LHCN-M2 (cell line): ENCODE results near the gene MMP7. TPM values are rescaled to one million over a fixed set of nuclear protein-coding genes. Genes with fewer than 3 reads are reported as not detected.
"Not testable (repeated sequence)": the region's sequence is repeated elsewhere in the genome, so short reads cannot be mapped to it uniquely, and the experiment has no call there.

Experiments used
- DNase-seq: peaks from one replicate; pipeline ENCODE4 v3.0.0-alpha.2; 2012; ENCODE audit warnings: low read depth
- total RNA-seq: library from RNA; depleted of rRNA; stranded (reverse); fragments of >200 nt; gene quantifications from 2 replicates; pipeline ENCODE4 v1.2.3, GENCODE V29; 2014

Gene MMP7
- total RNA-seq, 1 experiment from 2014 or later: 1.3 TPM

- no peak for DNase-seq
These were observed 9.0 kb upstream of the MMP7 start for GRCh38 chr11:102539567-102539966.

- no peak for DNase-seq
These were observed 8.4 kb upstream of the MMP7 start for GRCh38 chr11:102538932-102539331.

GRCh38 chr11:102534261-102534872 lies 3.8 kb upstream of the MMP7 start:
- peak; percentile 63 for DNase-seq

GRCh38 chr11:102528618-102529017 lies 1.9 kb downstream of the MMP7 start:
- no peak for DNase-seq

- no peak for DNase-seq
These were observed 2.9 kb downstream of the MMP7 start for GRCh38 chr11:102527684-102528083.

GRCh38 chr11:102527041-102527440 lies 3.5 kb downstream of the MMP7 start:
- no peak for DNase-seq

- DNase-seq: no peak
These were observed 6.7 kb downstream of the MMP7 start for GRCh38 chr11:102523887-102524286.

- no peak for DNase-seq
These were observed 7.4 kb downstream of the MMP7 start for GRCh38 chr11:102523189-102523570.

- no peak for DNase-seq
These were observed 8.0 kb downstream of the MMP7 start for GRCh38 chr11:102522312-102523188.

GRCh38 chr11:102521121-102521520 lies 9.4 kb downstream of the MMP7 start:
- no peak for DNase-seq

- no peak for DNase-seq
These were observed 10.0 kb downstream of the MMP7 start for GRCh38 chr11:102520514-102520913.

GRCh38 chr11:102518296-102519094 lies 12.1 kb downstream of the MMP7 start:
- DNase-seq: no peak

- no peak for DNase-seq
These were observed 12.9 kb downstream of the MMP7 start for GRCh38 chr11:102517670-102518069.

GRCh38 chr11:102516179-102516578 lies 14.4 kb downstream of the MMP7 start:
- DNase-seq: no peak

- DNase-seq: peak; percentile 26
These were observed 16.7 kb downstream of the MMP7 start for GRCh38 chr11:102513869-102514268.

GRCh38 chr11:102510439-102511135 lies 20.0 kb downstream of the MMP7 start:
- no peak for DNase-seq

GRCh38 chr11:102502831-102503230 lies 27.7 kb downstream of the MMP7 start:
- DNase-seq: not testable (repeated sequence)

- no peak for DNase-seq
These were observed 29.7 kb downstream of the MMP7 start for GRCh38 chr11:102500829-102501228.

- no peak for DNase-seq
These were observed 30.6 kb downstream of the MMP7 start for GRCh38 chr11:102499931-102500330.

GRCh38 chr11:102499151-102499550 lies 31.4 kb downstream of the MMP7 start:
- DNase-seq: no peak

- DNase-seq: peak; percentile 37
These were observed 33.5 kb downstream of the MMP7 start for GRCh38 chr11:102497061-102497460.
